ENCODE results near the gene GADL1. TPM values are rescaled to one million over a fixed set of nuclear protein-coding genes. Genes with fewer than 3 reads are reported as not detected.

Gene GADL1
- total RNA-seq, 1 experiment from 2014 or later = 0.09 TPM

DNA sequence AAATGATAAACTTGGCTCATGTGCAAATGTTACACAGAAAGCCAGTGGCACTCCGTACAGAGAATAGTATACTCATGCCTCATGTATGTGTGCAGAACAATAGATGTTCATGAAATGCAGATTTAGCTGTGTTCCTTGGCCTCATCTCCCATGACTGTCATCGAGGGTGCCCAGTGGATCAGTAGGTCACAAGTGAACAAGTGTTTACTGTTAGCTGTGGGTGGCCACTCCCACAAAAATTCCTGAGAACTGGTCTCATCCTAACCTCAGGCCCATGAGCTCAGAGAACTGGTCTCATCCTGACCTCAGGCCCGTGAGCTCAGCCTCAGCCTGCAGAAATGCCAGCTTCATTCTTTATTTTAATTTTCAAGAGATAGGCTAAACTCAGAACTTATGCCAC lies 124.1 kb downstream of the GADL1 start:
- H3K14ac ChIP-seq (ENCODE audit: insufficient read depth, low read length) = no peak overlapping the region
- no peak overlapping the region for H2AFZ ChIP-seq (ENCODE audit: low read length)
- no peak overlapping the region for H3K18ac ChIP-seq (ENCODE audit: insufficient read length, low read depth, low read length)
- Mint-ChIP-seq H3K9me3 (no peaks in the 10 kb centered on the region), H3K4me3 (no peak overlapping the region), H3K4me1 (peaks cover 5 to 9% of the 10 kb centered on the region in 2 experiments; a peak in 2 of 4 replicates), H3K27ac (no peak overlapping the region), H3K36me3 (ENCODE audit: insufficient read depth in 1 of 3, low read depth in 3 of 3) (no peaks in the 10 kb centered on the region), H3K27me3 (ENCODE audit: low read depth) (no peaks in the 10 kb centered on the region)
- no peak overlapping the region for H2BK15ac ChIP-seq (ENCODE audit: low read depth, low read length)
- TF ChIP-seq, protein P1, sequence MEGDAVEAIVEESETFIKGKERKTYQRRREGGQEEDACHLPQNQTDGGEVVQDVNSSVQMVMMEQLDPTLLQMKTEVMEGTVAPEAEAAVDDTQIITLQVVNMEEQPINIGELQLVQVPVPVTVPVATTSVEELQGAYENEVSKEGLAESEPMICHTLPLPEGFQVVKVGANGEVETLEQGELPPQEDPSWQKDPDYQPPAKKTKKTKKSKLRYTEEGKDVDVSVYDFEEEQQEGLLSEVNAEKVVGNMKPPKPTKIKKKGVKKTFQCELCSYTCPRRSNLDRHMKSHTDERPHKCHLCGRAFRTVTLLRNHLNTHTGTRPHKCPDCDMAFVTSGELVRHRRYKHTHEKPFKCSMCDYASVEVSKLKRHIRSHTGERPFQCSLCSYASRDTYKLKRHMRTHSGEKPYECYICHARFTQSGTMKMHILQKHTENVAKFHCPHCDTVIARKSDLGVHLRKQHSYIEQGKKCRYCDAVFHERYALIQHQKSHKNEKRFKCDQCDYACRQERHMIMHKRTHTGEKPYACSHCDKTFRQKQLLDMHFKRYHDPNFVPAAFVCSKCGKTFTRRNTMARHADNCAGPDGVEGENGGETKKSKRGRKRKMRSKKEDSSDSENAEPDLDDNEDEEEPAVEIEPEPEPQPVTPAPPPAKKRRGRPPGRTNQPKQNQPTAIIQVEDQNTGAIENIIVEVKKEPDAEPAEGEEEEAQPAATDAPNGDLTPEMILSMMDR (conservative IDR thresholded peaks at IDR 0.05) = no peak
- H3K4me1 ChIP-seq (ENCODE audit: insufficient read depth, low read length) = no peaks in the 10 kb centered on the region
- H3T11ph ChIP-seq (ENCODE audit: low read length) = no peak overlapping the region
- no peak overlapping the region for H3K56ac ChIP-seq (ENCODE audit: insufficient read length, low read depth, low read length)
- H2AK5ac ChIP-seq (ENCODE audit: insufficient read length, low read length) = no peak overlapping the region
- no CpG with 5 or more reads among the region's 3 CpGs for WGBS (ENCODE audit: extremely low coverage, insufficient read length, low lambda C conversion rate)
- no peak overlapping the region for H2BK120ac ChIP-seq (ENCODE audit: low read depth, low read length, poor library complexity, severe bottlenecking)
- no peak overlapping the region for H3K27ac ChIP-seq (ENCODE audit: insufficient read length, low read depth, low read length)
- no peak overlapping the region for H2BK20ac ChIP-seq (ENCODE audit: low read depth, low read length, poor library complexity, severe bottlenecking)
- H3K23ac ChIP-seq (ENCODE audit: insufficient read length, low read depth, low read length) = no peak overlapping the region
- no peaks in the 10 kb centered on the region for H3K79me1 ChIP-seq (ENCODE audit: insufficient read depth, low read depth, low read length, poor library complexity, severe bottlenecking)
- H3K23me2 ChIP-seq (ENCODE audit: insufficient read length, low read depth, low read length, poor library complexity, severe bottlenecking) = no peaks in the 10 kb centered on the region
- H4K5ac ChIP-seq (ENCODE audit: insufficient read length, low read depth, low read length) = no peak overlapping the region
- no peak overlapping the region for H4K91ac ChIP-seq (ENCODE audit: insufficient read length, low read depth, low read length)
- H3K4me2 ChIP-seq (ENCODE audit: insufficient read depth, insufficient read length, low read length) = no peak overlapping the region
- no peak overlapping the region for H3K4ac ChIP-seq (ENCODE audit: low read depth, low read length)
- no peaks in the 10 kb centered on the region for H4K20me1 ChIP-seq (ENCODE audit: control insufficient read depth, insufficient read depth, insufficient read length)
- no peaks in the 10 kb centered on the region for H3K27me3 ChIP-seq (ENCODE audit: insufficient read depth, low read length)
- H3K79me2 ChIP-seq (ENCODE audit: insufficient read depth, low read length) = no peaks in the 10 kb centered on the region
- no peak overlapping the region for H4K8ac ChIP-seq (replicated peaks; ENCODE audit: insufficient read length, low read depth, low read length)
- no peak for DNase-seq
- H3K9me3 ChIP-seq (ENCODE audit: control insufficient read depth, low read depth, low read length) = no peaks in the 10 kb centered on the region
- H3K9ac ChIP-seq (ENCODE audit: extremely low read depth, insufficient read length, low read length) = no peak overlapping the region
- no peak overlapping the region for H2BK5ac ChIP-seq (ENCODE audit: insufficient read length, low read length)
- no peak overlapping the region for H2BK12ac ChIP-seq (ENCODE audit: insufficient read length, low read depth, low read length)

All from H9 (cell line).